NCI-H187 treated with DMSO at 0.1 percent for 48 hours (cell line): ENCODE measurements around the gene GPR157.
"Not testable (repeated sequence)": the region's sequence is repeated elsewhere in the genome, so short reads cannot be mapped to it uniquely, and the experiment has no call there.

Source experiments
- DNase-seq: peaks from one replicate; lab custom pipeline; 2025; lab: John Stamatoyannopoulos, UW

GPR157 gene

GRCh38 chr1:9128520-9129265 lies at the start of gene GPR157:
Gene GPR157, minus strand, starts transcription at chr1:9129102. Its CDS starts 75 bp downstream, at chr1:9129027.
- DNase-seq: no peak

DNA sequence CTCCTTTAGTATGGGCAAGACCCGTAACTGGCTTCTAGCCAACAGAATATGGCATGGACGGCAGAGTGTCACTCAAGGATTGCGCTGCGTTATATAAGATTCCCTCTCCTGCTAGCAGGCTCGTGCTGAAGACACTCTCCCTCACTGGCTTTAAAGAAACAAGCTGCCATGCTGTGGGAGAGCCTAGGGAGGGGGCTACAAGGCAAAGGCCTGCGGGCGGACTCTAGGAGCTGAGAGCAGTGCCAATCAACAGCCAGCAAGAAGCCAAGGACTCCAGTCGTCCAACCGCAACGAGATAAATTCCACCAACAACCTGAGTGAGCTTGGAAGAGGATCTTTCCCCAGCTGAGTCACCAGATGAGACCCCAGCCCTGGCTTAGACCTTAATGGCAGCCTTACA lies 45.9 kb upstream of the GPR157 start:
- no peak for DNase-seq

DNA sequence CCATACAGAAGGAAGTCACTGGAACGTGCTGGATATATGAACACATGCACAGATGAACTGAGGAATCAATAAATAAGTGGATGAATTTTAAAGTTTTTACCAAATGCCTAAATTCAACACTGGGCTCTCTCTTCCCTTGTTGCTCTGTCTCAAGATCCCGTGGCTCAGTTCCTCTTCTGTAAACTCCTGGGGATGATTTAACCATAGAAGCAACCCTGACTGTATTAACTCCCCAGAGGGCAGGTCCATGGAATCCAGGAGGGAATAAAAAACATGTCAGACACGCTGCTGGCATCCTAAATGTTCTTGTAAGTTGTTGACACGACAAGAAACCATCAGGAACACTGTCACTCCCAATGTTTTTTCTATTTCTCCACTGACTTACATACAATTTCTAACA lies 45.3 kb upstream of the GPR157 start:
- no peak for DNase-seq

GRCh38 chr1:9169601-9170137 lies 40.8 kb upstream of the GPR157 start:
- no peak for DNase-seq

DNA sequence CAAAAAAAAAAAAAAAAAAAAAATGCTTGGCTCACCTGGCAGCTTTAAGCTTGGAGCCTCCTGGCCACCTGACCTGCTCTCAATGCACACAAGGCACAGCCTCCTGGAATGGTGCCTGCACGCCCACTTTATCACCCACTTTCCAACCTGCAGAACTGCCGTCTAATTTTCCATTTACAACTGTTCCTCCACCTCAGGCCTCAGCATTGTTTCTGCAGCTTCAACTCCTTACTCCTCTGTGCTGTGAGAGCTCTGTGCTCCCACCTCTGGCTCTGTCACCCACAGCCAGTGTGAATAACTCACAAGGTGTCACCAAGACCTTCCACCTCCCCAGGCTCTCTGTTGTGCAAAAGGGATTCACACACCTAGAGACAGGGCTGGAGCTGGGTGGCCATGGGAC lies 38.7 kb upstream of the GPR157 start:
- DNase-seq: no peak

DNA sequence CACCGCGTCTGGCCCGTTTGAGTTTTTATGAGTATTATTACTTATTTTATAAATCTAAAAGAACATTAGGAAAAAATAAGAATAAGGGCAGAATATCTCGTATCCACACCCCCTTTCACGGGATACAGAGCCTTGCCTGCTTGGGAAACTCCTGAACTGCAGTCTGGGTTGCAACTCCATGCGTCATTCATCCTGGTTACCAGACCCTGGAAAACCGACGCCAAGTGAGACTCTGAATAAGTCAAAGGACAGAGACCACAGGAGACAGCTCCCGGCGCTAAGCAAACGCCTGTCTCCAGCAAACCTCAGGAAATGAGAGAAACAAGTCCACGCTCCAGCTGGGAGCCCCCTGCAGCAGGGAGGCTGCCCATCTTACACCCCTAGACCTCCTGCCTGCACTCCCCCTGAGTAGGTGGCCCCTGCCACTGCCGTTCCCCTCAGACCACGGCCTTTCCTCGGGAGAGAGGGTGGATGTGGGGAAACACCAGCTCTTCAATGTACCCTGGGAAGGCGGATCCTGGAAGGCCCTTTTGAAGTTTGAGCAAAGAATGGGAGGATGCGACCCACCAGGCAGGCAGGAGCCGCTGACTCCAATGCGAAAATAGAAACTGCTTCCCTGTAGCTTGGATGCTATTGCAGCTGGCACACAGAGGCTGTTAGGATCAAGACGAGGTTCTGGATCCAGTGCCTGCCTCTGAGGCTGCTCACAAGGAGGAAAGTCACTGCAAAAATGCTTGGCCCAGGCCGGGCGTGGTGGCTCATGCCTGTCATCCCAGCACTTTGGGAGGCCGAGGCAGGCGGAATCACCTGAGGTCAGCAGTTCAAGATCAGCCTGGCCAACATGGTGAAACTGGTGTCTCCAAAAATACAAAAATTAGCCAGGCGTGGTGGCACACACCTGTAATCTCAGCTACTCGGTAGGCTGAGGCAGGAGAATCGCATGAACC lies 37.7 kb upstream of the GPR157 start:
- no peak for DNase-seq

DNA sequence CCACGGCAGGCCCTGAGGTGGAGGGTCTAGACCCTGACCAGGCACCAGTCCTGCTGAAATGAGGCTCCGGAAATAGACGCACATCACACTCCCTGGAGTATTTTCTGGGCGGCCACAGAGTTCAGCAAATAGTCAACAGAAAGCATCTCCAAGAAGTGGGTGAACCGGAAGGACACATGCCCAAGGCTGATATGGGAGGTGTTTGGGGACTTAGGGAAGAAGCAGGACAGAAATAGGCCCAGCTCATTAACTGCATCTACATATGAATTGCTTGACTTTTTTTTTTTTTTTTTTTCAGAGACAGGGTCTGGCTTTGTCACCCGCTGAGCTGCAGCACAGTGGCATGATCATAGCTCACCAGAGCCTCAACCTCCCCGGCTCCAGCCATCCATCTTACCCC lies 36.5 kb upstream of the GPR157 start:
- no peak for DNase-seq

GRCh38 chr1:9164919-9165318 lies 36.0 kb upstream of the GPR157 start:
- DNase-seq: no peak

GRCh38 chr1:9164532-9164900 lies 35.6 kb upstream of the GPR157 start:
- no peak for DNase-seq

DNA sequence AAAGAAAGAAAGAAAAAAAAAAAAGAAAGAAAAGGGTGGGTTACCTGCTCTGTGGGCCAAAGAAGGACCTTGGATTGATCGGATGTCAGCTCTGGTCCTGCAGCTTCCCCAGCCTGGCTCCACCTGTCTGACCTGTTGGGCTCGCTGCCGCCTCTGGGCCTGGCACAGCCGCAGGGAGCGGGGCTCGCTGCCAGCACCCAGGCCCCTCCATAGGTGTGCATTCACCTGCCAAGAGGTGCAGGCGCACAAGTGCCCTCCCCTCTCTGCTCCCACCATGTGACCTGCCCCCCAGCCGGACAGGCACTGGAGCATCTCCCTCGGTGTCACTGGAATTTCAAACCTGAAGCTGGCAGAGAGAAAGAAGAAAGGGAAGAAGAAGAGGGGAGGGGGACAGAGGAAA lies 33.1 kb upstream of the GPR157 start:
- DNase-seq: no peak

GRCh38 chr1:9161342-9161741 lies 32.4 kb upstream of the GPR157 start:
- no peak for DNase-seq

- DNase-seq: no peak
Observed at GRCh38 chr1:9160079-9160717, 31.3 kb upstream of the GPR157 start.

DNA sequence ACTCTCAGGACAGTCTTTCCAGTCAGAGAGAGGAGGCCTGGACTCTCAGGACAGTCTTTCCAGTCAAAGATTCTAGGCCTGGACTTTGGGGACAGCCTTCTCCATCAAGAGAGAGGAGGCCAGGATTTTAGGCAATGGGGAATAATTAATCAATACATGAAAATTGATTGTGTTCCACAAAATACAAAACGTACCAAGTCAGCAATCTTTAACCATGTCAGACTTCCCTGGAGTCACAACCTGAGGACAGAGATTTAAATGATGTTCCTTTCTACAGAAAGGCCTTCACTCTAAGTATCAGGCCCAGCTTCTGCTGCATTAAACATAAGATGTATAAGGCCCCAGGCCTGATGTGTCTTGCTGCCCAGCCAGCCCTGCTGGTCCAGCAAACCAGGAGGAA lies 27.0 kb upstream of the GPR157 start:
- DNase-seq: no peak

- DNase-seq: not testable (repeated sequence)
Observed at GRCh38 chr1:9155405-9155804, 26.5 kb upstream of the GPR157 start.

- no peak for DNase-seq
Observed at GRCh38 chr1:9153152-9153551, 24.2 kb upstream of the GPR157 start.

- DNase-seq: no peak
Observed at GRCh38 chr1:9152535-9152934, 23.6 kb upstream of the GPR157 start.

- DNase-seq: no peak
Observed at GRCh38 chr1:9151328-9151860, 22.5 kb upstream of the GPR157 start.

DNA sequence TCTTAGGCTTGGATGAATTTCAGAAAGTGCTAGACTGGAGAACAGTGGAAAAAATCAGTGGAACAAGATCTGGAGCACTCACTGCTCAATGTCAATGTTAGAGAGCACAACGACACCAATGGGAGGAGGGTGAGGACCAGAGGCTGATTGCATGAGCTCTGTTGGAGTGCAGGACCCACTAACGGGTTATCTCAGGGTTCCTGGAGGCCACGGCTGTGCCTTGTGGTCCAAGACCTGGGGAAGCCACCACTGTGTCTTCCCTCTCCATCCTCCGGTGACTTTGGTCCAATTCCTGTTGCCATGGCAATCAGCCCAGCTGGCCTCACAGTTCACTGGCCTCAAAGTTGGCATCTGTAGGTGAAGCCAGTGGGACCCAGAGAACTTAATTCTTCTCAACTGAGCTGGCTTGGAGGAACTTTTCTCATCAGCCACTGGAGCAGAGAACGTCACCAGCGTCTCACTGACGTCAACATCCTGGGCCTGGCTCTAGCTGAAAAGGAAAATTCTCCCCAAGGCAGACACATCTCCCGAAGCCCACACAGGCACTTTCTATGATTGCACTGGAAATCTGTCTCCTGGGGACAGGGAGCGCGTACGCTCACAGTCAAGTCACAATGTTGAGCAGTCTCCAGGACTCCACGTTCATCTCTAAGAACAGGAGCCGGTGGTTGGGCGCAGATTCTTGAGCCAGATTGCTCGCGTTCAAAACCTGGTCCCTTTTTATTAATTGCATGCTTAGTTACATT lies 21.9 kb upstream of the GPR157 start:
- no peak for DNase-seq

GRCh38 chr1:9149837-9150581 lies 21.1 kb upstream of the GPR157 start:
- DNase-seq: no peak

GRCh38 chr1:9149151-9149550 lies 20.2 kb upstream of the GPR157 start:
- DNase-seq: no peak

DNA sequence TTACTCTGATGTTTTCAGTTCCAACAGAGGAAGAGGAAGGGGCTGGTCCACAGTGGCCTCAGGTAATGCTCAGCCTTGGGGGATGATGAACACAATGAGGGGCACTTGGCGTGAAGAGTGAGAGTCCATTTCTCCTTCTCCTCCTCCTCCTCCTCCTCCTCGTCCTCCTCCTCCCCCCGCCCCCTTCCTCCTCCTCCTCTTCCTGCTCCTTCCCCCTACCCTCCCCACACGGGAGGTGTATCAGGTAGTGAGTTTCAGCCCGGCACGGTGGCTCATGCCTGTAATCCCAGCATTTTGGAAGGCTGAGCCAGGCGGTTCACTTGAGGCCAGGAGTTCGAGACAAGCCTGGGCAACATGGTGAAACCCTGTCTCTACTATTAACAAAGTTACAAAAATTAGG lies 17.3 kb upstream of the GPR157 start:
- DNase-seq: no peak
